Activated T-cell treated with anti-CD3 and anti-CD28 coated beads, Interleukin-2, amount 50 U/mL, for 1 hour (primary cell): ENCODE data around the gene MT4.

ENCODE experiments used
- DNase-seq: peaks from one replicate; pipeline ENCODE4 v3.0.0-alpha.2; 2020

MT4 gene

GRCh38 chr16:56564793-56565477 is at the start of gene MT4:
Gene MT4, plus strand, starts transcription at chr16:56565073. Its CDS starts 56 bp downstream, at chr16:56565129.
- no peak for DNase-seq

GRCh38 chr16:56515665-56516064 is 49.2 kb upstream of the MT4 start:
- no peak for DNase-seq

- DNase-seq, result no peak
Measured at GRCh38 chr16:56517206-56517605, 47.7 kb upstream of the MT4 start.

- no peak for DNase-seq
Measured at GRCh38 chr16:56518425-56518824, 46.4 kb upstream of the MT4 start.

- DNase-seq, result peak; percentile 94
Measured at GRCh38 chr16:56519459-56520250, 45.2 kb upstream of the MT4 start, which contains the start of gene BBS2. Gene BBS2, minus strand, starts transcription at chr16:56520024. Its CDS starts 162 bp downstream, at chr16:56519862.

GRCh38 chr16:56520251-56520577 is 44.7 kb upstream of the MT4 start:
- DNase-seq, result no peak

GRCh38 chr16:56525236-56525635 is 39.6 kb upstream of the MT4 start:
- DNase-seq, result no peak

- DNase-seq, result no peak
Measured at GRCh38 chr16:56530872-56531271, 34.0 kb upstream of the MT4 start.

GRCh38 chr16:56532714-56533113 is 32.2 kb upstream of the MT4 start:
- no peak for DNase-seq

GRCh38 chr16:56534847-56535383 is 30.0 kb upstream of the MT4 start:
- no peak for DNase-seq

GRCh38 chr16:56538331-56538730 is 26.5 kb upstream of the MT4 start:
- DNase-seq, result no peak

- DNase-seq, result no peak
Measured at GRCh38 chr16:56539656-56540055, 25.2 kb upstream of the MT4 start.

- no peak for DNase-seq
Measured at GRCh38 chr16:56542039-56542438, 22.8 kb upstream of the MT4 start.

- DNase-seq, result no peak
Measured at GRCh38 chr16:56547120-56547948, 17.5 kb upstream of the MT4 start.

GRCh38 chr16:56547949-56548567 is 16.8 kb upstream of the MT4 start:
- no peak for DNase-seq

- no peak for DNase-seq
Measured at GRCh38 chr16:56549161-56549560, 15.7 kb upstream of the MT4 start.

GRCh38 chr16:56549744-56550385 is 15.0 kb upstream of the MT4 start:
- DNase-seq, result no peak

GRCh38 chr16:56551796-56552738 is 12.8 kb upstream of the MT4 start:
- DNase-seq, result no peak

GRCh38 chr16:56554441-56554840 is 10.4 kb upstream of the MT4 start:
- DNase-seq, result no peak

GRCh38 chr16:56558024-56558747 is 6.7 kb upstream of the MT4 start:
- DNase-seq, result no peak
